Measurements from ENCODE around the gene SH3D21.

Gene SH3D21

DNA sequence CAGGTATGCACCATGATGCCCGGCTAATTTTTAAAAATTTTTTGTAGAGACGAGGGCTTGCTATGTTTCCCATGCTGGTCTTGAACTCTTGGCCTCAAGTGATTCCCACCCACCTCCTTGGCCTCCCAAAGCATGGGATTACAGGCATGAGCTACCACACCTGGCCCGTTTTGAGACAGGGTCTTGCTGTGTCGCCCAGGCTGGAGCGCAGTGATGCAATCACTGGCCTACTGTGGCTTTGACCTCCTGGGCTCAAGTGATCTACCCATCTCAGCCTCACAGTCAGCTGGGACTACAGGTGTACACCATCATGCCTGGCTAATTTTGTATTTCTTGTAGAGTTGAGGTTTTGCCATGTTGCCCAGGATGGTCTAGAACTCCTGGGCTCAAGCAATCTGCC, 7.5 kb upstream of the SH3D21 start:
- peaks cover 25% of the 10 kb centered on the region for H3F3A ChIP-seq (ENCODE audit: control insufficient read depth, insufficient read depth)
- H3K4me3 ChIP-seq (ENCODE audit: low read length), result no peak overlapping the region
- H3K36me3 ChIP-seq (ENCODE audit: control insufficient read depth, low read length), result peaks cover 86% of the 10 kb centered on the region
- H3K27me3 ChIP-seq (ENCODE audit: control insufficient read depth, low read length), result no peaks in the 10 kb centered on the region
- TF ChIP-seq, protein P1, sequence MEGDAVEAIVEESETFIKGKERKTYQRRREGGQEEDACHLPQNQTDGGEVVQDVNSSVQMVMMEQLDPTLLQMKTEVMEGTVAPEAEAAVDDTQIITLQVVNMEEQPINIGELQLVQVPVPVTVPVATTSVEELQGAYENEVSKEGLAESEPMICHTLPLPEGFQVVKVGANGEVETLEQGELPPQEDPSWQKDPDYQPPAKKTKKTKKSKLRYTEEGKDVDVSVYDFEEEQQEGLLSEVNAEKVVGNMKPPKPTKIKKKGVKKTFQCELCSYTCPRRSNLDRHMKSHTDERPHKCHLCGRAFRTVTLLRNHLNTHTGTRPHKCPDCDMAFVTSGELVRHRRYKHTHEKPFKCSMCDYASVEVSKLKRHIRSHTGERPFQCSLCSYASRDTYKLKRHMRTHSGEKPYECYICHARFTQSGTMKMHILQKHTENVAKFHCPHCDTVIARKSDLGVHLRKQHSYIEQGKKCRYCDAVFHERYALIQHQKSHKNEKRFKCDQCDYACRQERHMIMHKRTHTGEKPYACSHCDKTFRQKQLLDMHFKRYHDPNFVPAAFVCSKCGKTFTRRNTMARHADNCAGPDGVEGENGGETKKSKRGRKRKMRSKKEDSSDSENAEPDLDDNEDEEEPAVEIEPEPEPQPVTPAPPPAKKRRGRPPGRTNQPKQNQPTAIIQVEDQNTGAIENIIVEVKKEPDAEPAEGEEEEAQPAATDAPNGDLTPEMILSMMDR (IDR thresholded peaks at IDR 0.05; ENCODE audit: low read depth, low read length, poor library complexity, severe bottlenecking), result no peak
- no peak for TF ChIP-seq EZH2phosphoT487 (IDR thresholded peaks at IDR 0.05; ENCODE audit: borderline replicate concordance, low read length)
- H3K4me2 ChIP-seq (ENCODE audit: low read length), result no peak overlapping the region
- H3K27ac ChIP-seq (ENCODE audit: low read depth, low read length), result no peak overlapping the region
- H3K9me3 ChIP-seq (ENCODE audit: control insufficient read depth, insufficient read depth, low read length), result no peaks in the 10 kb centered on the region
- peaks cover 5% of the 10 kb centered on the region; the same call in 1 of the 2 replicates for H3K4me1 ChIP-seq (ENCODE audit: control insufficient read depth, low read length)
- 0 out of 2 replicates have a peak, but pooled peaks cover 2% of the 10 kb centered on the region for H3K79me2 ChIP-seq (ENCODE audit: control insufficient read depth, low read length)
- H4K20me1 ChIP-seq (ENCODE audit: control insufficient read depth, insufficient read depth, low read depth, low read length), result no peaks in the 10 kb centered on the region
- H3K9me2 ChIP-seq (replicated peaks; ENCODE audit: control insufficient read depth, low read length), result no peaks in the 10 kb centered on the region

DNA sequence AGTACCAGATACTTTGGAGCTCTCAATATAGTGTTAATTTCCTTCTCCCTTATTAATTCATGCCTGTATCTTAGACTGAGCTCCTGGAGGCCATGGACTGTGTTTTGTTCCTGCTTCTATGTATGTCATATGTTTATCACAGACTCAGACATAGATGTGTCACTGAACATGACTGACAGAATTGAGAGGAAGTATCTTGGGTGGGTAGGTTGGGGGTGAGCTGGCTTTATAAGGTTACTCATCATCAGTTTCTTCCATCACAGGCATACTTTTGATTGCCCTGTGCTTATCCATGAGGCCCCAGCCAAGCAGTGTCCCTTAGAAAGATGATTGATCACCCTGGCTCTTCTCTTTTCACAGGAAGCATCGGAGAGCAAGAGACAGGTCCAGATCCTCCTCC, 5.6 kb upstream of the SH3D21 start:
- no peaks in the 10 kb centered on the region for H3K27me3 ChIP-seq (ENCODE audit: control insufficient read depth, low read length)
- H3K79me2 ChIP-seq (ENCODE audit: control insufficient read depth, low read length), result 0 out of 2 replicates have a peak, but pooled peaks cover 2% of the 10 kb centered on the region
- peaks cover 39% of the 10 kb centered on the region for H3F3A ChIP-seq (ENCODE audit: control insufficient read depth, insufficient read depth)
- no peak overlapping the region for H3K4me2 ChIP-seq (ENCODE audit: low read length)
- TF ChIP-seq EZH2phosphoT487 (IDR thresholded peaks at IDR 0.05; ENCODE audit: borderline replicate concordance, low read length), result no peak
- TF ChIP-seq, protein P1 (IDR thresholded peaks at IDR 0.05; ENCODE audit: low read depth, low read length, poor library complexity, severe bottlenecking), result no peak
- H3K36me3 ChIP-seq (ENCODE audit: control insufficient read depth, low read length), result peaks cover 82% of the 10 kb centered on the region
- no peaks in the 10 kb centered on the region for H3K9me2 ChIP-seq (replicated peaks; ENCODE audit: control insufficient read depth, low read length)
- H4K20me1 ChIP-seq (ENCODE audit: control insufficient read depth, insufficient read depth, low read depth, low read length), result no peaks in the 10 kb centered on the region
- no peaks in the 10 kb centered on the region for H3K9me3 ChIP-seq (ENCODE audit: control insufficient read depth, insufficient read depth, low read length)
- H3K4me3 ChIP-seq (ENCODE audit: low read length), result no peak overlapping the region
- peaks cover 18% of the 10 kb centered on the region for H3K4me1 ChIP-seq (ENCODE audit: control insufficient read depth, low read length)
- H3K27ac ChIP-seq (ENCODE audit: low read depth, low read length), result no peak overlapping the region

DNA sequence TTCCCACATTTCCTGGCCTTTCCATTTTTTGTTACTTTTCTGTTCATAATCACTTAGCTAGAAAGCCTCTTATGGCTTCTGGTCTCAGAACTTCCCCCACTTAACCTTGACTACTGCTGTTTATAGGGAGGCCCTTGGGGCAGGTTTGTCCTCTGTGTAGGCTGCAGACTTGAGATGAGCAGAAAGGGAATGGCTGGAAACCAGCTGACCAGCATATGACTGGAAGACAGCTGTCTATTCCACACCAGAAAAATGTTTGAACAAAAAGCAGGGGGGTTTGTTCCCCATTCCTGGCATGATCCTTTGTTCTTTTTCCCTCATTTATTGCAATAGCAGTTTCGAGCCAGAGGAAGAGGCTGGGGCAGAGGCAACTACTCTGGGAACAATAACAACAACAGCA, 4.9 kb upstream of the SH3D21 start:
- Histone ChIP-seq H3K27me3 (ENCODE audit: control insufficient read depth, low read length) (no peaks in the 10 kb centered on the region), H4K20me1 (ENCODE audit: control insufficient read depth, insufficient read depth, low read depth, low read length) (no peaks in the 10 kb centered on the region), H3K9me3 (ENCODE audit: control insufficient read depth, insufficient read depth, low read length) (no peaks in the 10 kb centered on the region), H3K4me1 (ENCODE audit: control insufficient read depth, low read length) (peaks cover 25% of the 10 kb centered on the region), H3F3A (ENCODE audit: control insufficient read depth, insufficient read depth) (peaks cover 39% of the 10 kb centered on the region), H3K36me3 (ENCODE audit: control insufficient read depth, low read length) (peaks cover 81% of the 10 kb centered on the region), H3K4me2 (ENCODE audit: low read length) (no peak overlapping the region), H3K4me3 (ENCODE audit: low read length) (no peak overlapping the region), H3K9me2 (replicated peaks; ENCODE audit: control insufficient read depth, low read length) (no peaks in the 10 kb centered on the region), H3K27ac (ENCODE audit: low read depth, low read length) (no peak overlapping the region), H3K79me2 (ENCODE audit: control insufficient read depth, low read length) (0 out of 2 replicates have a peak, but pooled peaks cover 2% of the 10 kb centered on the region)
- TF ChIP-seq, protein P1 (IDR thresholded peaks at IDR 0.05; ENCODE audit: low read depth, low read length, poor library complexity, severe bottlenecking), result no peak
- no peak for TF ChIP-seq EZH2phosphoT487 (IDR thresholded peaks at IDR 0.05; ENCODE audit: borderline replicate concordance, low read length)

Data from DOHH2 (cell line).